GM20000 (cell line): Measurements from ENCODE around the gene NRAP.

Experiments
- DNase-seq: peaks from one replicate; pipeline ENCODE4 v3.0.0; 2012; ENCODE audit warnings: low spot score
- TF ChIP-seq, protein P1 (sequence below): IDR thresholded peaks from 2 replicates; pipeline ENCODE4 v1.5.1; 2012; ENCODE audit warnings: mild to moderate bottlenecking, control low read depth; ENCODE audit errors: extremely low read depth, missing control alignments

Gene NRAP

DNA sequence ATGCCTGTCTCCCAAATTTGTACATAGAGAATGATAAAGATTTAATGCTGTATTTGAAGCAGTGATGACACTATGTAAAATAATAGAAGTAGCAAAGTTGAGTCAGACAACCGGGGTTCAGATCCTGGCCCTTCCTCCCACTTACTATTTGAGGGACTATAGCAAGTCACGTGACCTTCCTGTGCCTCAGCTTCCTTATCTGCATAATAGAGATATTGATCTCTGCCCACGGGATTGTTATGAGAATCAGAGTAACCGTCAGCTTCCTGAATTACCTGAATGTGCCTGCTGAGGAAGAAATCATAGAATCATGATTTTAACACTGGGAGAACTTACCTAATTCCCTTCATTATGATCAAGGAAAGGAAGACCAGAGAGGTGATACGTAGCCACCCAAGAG lies 42.8 kb upstream of the NRAP start:
- DNase-seq: no peak
- TF ChIP-seq, protein P1, sequence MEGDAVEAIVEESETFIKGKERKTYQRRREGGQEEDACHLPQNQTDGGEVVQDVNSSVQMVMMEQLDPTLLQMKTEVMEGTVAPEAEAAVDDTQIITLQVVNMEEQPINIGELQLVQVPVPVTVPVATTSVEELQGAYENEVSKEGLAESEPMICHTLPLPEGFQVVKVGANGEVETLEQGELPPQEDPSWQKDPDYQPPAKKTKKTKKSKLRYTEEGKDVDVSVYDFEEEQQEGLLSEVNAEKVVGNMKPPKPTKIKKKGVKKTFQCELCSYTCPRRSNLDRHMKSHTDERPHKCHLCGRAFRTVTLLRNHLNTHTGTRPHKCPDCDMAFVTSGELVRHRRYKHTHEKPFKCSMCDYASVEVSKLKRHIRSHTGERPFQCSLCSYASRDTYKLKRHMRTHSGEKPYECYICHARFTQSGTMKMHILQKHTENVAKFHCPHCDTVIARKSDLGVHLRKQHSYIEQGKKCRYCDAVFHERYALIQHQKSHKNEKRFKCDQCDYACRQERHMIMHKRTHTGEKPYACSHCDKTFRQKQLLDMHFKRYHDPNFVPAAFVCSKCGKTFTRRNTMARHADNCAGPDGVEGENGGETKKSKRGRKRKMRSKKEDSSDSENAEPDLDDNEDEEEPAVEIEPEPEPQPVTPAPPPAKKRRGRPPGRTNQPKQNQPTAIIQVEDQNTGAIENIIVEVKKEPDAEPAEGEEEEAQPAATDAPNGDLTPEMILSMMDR: no peak

DNA sequence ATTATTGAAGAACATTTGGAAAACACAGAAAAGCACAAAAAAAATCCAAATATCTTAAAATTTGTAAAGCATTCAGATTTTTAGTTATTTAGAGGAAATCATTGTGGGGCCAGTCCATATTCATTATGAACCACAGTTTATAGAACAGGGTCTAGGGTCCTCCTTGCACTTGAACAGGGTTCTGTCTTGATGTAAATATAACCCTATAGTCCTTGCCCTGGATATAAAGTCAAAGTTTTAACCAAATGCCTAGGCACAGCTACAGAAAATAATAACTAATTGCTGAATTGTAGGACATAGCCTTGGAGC lies 41.5 kb upstream of the NRAP start:
- TF ChIP-seq, protein P1: no peak
- DNase-seq: no peak

DNA sequence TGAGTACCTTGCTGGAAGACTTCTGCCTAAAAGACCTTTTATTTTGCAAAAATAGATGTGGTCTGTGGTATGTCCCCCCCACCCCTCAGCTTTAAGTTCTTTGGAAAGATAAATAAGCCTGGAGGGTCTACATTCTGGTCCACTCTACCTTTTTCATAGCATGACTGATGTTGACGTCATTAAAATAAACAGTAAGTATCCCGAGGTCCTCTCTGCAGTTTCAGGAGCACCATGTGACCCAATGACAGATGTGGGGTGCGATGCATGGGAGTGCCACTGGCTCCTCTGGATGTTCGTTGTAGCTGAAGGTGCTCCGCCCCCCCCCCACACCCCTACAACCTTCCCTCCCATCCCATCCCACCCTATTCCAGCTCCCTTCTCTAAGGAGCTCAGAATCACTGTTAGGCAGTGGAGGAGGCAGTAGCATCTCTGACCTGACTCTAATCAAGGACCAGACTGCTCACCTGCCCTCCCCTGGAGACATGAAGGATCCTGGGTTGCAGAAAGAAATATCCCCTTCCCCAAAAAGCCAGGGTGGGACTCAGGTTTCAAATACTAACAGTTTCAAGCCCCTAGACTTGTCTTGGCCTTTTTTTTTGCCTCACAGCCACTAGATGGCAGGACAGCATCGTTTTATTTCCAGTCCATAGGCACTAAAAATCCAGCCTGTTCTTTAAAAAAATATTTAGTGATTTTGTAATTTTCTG lies 40.9 kb upstream of the NRAP start:
- TF ChIP-seq, protein P1: peak; percentile 37
- peak; percentile 25 for DNase-seq

DNA sequence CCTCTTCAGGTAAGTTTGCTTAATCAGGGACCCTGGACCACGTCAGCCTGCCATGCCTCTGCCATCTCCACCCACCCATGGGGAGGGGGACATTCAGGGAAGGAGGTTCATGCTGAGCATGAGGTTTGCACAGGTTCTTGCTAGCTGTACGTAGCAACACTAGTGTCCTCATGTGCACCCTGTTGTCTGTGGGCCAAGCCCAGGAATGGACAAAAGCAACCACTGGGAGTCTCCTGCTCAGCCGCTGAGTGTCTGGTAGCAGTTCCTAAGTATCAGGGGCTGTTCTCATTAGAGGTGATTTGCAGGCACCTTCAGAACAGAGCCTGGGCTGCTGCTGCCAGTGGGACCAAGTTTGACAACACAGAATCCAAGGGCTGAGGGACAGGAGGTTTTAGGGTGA lies 33.8 kb upstream of the NRAP start:
- TF ChIP-seq, protein P1: no peak
- DNase-seq: no peak

DNA sequence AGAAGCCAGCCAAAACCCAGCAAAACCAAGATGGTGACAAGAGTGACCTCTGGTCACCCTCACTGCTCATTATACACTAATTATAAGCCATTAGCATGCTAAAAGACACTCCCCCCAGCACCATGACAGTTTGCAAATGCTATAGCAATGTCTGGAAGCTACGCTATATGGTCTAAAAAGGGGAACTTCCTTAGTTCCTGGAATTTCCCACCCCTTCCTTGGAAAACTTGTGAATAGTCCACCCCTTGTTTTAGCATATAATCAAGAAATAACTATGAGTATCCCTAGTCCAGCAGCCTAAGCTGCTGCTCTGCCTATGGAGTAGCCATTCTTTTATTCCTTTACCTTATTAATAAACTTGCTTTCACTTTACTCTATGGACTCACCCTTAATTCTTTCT lies 31.9 kb upstream of the NRAP start:
- DNase-seq: no peak
- TF ChIP-seq, protein P1: no peak

DNA sequence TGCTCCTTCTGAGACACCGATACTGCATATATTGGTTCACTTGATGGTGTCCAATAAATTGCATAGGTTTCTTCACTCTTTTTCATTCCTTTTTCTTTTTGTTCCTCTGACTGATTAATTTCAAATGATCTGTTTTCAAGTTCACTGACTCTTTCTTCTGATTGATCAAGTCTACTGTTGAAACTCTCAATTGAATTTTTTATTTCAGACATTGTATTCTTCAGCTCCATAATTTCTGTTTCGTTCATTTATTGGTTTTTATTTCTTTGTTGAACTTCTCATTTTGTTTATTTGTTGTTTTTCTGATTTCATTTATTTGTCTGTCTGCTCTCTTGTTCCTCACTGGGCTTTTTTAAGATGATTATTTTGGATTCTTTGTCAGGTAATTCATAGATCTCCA lies 29.5 kb upstream of the NRAP start:
- no peak for DNase-seq
- TF ChIP-seq, protein P1: no peak

DNA sequence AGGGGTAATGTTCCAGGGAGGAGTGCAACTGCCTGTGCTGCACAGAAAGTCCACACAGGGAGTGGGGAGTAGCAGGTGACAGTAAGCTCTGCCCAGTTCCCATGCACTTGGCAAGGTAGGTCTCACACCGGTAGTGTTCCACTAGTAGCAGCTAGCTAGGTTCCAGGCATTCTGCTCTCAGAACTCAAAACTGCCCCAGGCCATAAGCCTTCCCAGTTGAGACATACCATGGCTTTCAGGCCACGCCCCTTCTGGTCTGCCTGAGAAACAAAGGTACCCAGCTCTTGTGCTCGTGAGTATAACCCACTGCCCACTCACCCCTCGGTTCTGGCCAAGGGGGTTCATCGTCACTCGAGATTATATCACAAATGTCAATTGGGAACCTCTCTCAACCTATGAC lies 28.4 kb upstream of the NRAP start:
- no peak for DNase-seq
- TF ChIP-seq, protein P1: no peak
